Esophagus mucosa (tissue), 1 donor: ENCODE data around the gene SMC3. TPM values are rescaled to one million over a fixed set of nuclear protein-coding genes. Genes with fewer than 3 reads are reported as not detected.
"Not testable (repeated sequence)": the region's sequence is repeated elsewhere in the genome, so short reads cannot be mapped to it uniquely, and the experiment has no call there.

ENCODE experiments used
- ATAC-seq: fragments of 200-7000 bp; cut with Tn5 transposase; one replicate; pipeline ENCODE4 v1.9.1; 2020
- total RNA-seq: library from RNA; stranded (reverse); gene quantifications from one replicate; pipeline ENCODE4 v1.2.4, GENCODE V29; 2023
- donor health status: DM: yes; HTN: yes; CAD: no.

Gene SMC3
- total RNA-seq, 1 donor from 2014 or later, result 23.9 TPM

- ATAC-seq, result no peak
These were observed 16.5 kb downstream of the SMC3 start for GRCh38 chr10:110584006-110584405.

- ATAC-seq, result no peak
These were observed 24.3 kb downstream of the SMC3 start for GRCh38 chr10:110591760-110592159.

- no peak for ATAC-seq
These were observed 30.0 kb downstream of the SMC3 start for GRCh38 chr10:110597476-110597875.

- ATAC-seq, result no peak
These were observed 33.1 kb downstream of the SMC3 start for GRCh38 chr10:110600487-110601101.

DNA sequence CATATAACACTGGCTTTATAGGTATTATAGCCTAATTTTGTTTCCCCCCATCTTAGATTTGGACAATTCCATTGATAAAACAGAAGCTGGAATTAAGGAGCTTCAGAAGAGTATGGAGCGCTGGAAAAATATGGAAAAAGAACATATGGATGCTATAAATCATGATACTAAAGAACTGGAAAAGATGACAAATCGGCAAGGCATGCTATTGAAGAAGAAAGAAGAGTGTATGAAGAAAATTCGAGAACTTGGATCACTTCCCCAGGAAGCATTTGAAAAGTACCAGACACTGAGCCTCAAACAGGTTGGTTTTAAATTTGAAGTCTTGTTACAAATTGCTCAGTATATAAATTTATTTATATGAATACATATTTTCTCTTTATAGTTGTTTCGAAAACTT, 34.1 kb downstream of the SMC3 start:
- ATAC-seq, result no peak

DNA sequence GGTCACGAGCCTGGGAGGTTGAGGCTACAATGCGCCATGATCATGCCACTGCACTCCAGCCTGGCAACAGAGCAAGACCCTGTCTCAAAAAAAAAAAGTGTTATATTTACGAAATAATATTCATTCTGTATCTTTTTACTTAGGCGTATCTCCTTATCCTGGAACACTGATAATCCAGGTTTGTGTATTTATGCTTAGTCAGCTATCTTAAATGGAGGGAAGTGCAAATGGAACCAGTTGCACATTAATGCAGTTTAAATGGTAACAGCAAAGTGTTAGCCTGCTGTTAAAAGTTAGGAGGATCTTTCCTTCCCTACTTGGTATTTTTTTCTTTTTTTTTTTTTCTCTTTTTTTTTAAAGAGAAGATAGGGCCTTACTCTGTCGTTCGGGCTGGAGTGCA, 40.6 kb downstream of the SMC3 start:
- ATAC-seq, result no peak

- peak; percentile 42 for ATAC-seq
These were observed 42.1 kb downstream of the SMC3 start for GRCh38 chr10:110609605-110610004.

- peak; percentile 74 for ATAC-seq
These were observed 42.8 kb downstream of the SMC3 start for GRCh38 chr10:110610308-110610774.

DNA sequence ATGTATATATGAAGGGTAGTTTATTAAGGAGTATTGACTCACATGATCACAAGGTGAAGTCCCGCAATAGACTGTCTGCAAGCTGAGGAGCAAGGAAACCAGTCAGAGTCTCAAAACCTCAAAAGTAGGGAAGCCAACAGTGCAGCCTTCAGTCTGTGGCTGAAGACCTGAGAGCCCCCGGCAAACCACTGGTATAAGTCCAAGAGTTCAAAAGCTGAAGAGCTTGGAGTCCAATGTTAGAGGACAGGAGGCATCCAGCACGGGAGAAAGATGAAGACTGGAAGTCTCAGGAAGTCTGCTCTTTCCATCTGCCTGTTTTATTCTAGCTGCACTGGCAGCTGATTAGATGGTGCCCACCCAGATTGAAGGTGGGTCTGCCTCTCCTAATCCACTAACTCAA, 43.3 kb downstream of the SMC3 start:
- not testable (repeated sequence) for ATAC-seq

GRCh38 chr10:110612087-110612486, 44.6 kb downstream of the SMC3 start:
- no peak for ATAC-seq

- ATAC-seq, result no peak
These were observed 45.1 kb downstream of the SMC3 start for GRCh38 chr10:110612629-110613028.

DNA sequence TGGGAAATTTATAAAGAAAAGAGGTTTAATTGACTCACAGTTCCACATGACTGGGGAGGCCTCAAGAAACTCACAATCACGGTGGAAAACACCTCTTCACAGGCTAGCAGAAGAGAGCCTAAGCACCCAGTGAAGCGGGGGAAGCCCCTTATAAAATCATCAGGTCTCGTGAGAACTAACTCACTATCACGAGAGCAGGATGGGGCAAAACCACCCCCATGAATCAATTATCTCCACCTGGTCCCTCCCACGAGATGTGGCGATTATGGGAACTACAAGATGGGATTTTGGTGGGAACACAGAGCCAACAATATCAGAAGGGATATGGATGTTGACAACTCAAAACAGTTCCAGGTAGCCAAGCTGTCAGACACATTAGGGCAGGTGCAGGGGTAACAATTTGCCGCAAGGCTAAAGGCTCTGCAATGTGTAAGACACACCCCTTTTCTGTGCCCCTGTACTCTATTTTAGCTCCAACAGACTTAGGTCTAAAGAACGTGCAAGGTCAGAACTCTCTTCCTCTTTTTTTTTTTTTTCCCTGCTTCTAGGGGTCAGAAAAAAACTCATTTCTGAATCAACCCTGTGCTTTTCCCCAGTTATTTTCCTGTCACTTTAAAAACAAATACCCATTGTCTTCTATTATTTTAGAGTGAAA, 46.0 kb downstream of the SMC3 start:
- ATAC-seq, result no peak

- no peak for ATAC-seq
These were observed 46.6 kb downstream of the SMC3 start for GRCh38 chr10:110613996-110614495.

DNA sequence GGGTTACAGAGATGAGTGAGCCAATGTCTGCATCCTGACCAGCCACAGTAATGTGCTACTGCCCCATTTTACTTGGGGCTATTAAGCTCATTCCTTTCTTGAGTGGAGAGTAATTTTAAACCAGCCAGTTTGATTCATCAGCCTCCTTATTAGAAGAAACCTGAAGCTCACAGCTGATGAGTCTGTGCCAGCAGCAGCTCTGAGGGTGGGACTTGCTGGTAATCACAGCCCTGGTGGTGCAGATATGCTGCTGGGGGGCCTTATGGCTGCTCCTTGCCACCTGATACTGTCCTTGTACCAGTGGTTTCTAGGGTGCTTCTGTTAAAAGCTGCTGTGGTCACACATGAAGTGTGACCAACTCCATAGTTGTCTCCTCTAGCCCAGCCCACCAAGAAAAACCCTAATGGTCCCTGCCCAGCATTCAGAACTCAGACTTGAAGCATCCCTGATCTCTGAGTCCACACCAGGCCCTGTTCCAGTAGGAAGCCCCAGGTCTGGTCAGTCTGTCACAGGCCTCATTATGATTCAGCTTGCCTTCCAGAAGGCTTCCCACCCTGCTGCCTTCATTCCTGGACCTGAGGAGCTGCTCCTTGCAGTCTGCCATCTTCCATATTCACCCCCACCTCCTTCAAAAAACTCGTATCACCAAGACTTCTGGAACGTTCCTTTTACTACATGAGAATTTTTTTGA, 47.7 kb downstream of the SMC3 start:
- no peak for ATAC-seq

- no peak for ATAC-seq
These were observed 49.1 kb downstream of the SMC3 start for GRCh38 chr10:110616493-110617033.

DNA sequence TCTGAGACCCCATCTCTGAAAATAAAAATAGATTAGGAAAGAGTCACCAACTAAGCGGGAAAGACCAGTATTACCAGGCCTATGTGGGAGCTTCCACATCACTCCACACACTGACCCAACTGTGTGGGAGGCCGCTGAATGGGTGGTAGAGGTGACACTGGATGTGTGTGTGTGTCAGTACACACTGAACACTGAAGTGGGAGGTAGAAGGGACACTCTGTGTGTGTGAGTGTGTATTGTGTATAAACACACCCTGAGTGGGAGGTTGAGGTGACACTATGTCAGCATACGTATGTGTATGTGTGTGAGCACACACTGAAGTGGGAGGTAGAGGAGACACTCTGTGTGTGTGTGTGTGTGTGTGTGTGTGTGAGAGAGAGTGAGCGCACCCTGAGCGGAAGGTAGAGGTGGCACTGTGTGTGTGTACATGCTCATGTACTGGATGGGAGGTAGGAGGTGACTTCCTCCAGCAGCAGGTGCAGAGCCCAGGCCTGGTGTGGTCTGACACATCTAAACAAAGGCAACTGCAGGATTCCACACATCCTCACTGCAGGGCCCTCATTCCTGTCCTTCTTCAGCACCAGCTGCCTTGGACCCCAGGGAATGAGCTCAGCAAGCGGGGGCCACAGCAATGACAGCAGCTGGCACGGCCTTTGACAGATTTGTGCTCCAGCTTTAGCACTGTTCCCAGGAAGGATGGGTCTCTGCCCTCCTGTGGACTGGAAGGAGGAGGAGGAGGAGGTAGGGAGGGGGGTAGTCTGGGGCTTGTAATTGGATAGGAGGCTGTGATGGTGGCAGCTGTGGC, 50.1 kb downstream of the SMC3 start:
- peak; percentile 37 for ATAC-seq

DNA sequence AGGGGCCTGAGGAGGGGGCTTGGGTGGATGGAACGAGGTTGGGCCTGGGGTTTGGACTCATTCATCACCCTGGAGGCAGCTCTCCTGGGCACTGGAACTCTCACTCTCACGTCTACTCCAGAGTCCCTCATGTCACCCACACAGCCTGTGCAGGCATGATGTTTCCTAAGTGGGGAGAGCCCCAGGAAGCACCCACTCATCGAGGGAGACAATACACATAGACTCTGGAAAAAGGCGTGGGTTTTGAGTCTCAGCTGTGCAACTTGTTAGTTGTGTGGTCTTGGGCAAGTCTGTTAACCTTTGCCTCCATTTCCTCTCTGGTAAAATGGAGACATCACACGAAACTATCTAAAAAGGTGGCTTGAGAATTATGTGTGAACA, 50.7 kb downstream of the SMC3 start:
- ATAC-seq, result no peak

DNA sequence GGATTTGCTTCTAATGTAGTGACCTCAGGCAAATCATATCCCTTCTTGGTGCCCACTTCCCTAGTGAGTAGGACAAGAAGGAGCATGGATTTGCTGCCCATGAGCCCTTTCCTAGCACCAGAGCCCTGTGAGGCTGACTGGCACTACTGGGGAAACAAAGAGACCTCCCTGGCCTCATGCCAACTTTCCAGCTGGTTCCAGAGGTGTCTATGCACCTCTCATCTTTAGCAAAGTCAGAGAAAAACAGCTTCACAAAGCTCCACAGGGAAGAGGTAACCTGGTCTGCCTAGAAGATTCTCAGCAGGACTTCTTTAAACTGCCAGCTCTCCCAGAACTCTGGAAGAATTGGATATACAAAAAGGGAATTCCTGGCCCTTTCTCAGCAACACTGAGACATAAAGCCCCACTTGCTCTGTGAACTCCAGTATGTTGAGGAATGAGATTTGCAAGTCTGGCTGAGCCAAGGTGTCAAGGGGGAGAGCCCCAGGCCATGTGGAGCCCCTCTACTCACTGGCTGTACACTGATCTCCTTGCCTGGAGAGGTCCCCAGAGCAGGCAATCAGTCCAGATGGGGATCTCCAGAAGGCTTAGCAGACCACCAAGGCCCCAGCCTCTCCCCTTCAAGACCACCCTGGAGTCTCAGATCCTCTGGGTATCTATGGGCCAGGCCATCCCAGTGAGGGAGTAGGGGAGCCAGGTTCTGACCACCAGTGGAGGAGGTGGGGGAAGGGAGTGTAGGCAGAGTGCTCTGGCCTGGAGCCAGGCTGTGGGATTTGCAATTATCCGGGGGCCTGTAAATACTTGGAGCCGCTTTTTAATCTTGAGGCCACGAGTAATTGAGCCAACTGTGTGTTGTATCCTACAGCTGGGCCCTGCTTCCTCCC, 52.3 kb downstream of the SMC3 start:
- ATAC-seq, result no peak

DNA sequence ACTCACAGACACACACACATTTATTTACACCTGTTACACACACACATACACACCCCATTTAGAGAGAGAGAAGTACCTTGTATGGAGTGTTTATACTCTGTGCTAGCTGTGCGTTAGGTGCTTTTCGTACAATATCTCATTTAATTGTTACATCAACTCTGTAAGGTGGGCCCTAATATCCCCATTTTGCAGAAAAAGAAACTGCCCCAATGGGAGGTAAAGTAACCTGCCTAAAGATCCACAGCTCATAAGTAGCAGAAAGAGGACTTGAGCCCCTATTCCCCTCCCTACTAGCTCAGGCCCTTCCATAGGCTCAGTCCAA, 52.9 kb downstream of the SMC3 start:
- no peak for ATAC-seq

DNA sequence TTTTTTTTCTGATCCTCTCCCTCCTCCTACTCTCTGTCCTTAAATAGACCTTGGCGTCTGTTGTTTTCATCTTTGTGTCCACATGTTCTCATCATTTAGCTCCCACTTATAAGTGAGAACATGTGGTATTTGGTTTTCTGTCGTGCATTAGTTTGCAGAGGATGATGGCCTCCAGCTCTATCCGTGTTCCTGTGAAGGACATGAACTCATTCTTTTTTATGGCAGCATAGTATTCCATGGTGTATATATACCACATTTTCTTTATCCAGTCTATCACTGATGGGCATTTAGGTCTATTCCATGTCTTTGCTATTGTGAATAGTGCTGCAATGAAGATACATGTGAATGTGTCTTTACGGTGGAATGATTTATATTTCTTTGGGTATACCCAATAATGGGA, 55.8 kb downstream of the SMC3 start:
- ATAC-seq, result not testable (repeated sequence)

DNA sequence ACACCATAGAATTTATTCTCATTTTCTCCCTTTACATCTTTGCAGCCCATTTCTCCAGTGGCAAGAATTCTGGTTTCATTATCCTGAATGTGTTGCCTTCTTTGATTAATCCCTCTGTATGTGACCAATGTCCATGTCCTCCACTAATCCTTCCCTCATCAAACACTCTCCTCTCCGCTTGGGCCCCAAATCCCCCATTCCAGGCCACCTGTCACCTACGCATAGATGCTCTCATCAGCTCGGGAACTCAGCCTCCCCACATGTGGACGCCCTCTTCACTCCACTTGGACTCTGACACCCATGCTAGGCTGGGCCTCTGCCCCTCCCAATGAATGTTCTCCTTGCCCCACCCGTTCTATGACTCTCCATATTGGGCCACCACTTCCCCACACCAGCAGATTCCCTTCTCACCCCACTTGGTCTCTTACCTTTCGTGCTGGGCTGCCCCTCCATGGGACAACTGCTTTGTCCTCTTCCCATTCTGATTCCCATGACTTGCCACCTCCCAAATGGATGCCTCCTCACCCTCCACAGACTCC, 57.9 kb downstream of the SMC3 start:
- ATAC-seq, result no peak
